ENCODE results near the gene HENMT1.

HENMT1 gene

GRCh38 chr1:108695535-108695934 is 34.6 kb upstream of the HENMT1 start:
- H2BK120ac ChIP-seq (ENCODE audit: insufficient read depth, low read length, poor library complexity): no peak overlapping the region
- H3K79me2 ChIP-seq (ENCODE audit: control insufficient read depth, insufficient read depth, low read length, poor library complexity): peaks cover 15% of the 10 kb centered on the region
- no peak overlapping the region for H3K4me2 ChIP-seq (ENCODE audit: low read length)
- peaks cover 11% of the 10 kb centered on the region for H3K79me1 ChIP-seq (ENCODE audit: low read length)
- no CpG with 5 or more reads among the region's 5 CpGs for WGBS (ENCODE audit: extremely low coverage, insufficient coverage, insufficient read length)
- H3K4me3 ChIP-seq (ENCODE audit: low read depth, low read length): no peak overlapping the region
- no peak overlapping the region for H3K4ac ChIP-seq (ENCODE audit: low read depth, low read length)
- no peak overlapping the region for H4K12ac ChIP-seq (ENCODE audit: low read depth, low read length)
- H2AK5ac ChIP-seq (ENCODE audit: low read length): no peak overlapping the region
- H3K18ac ChIP-seq (ENCODE audit: low read length): no peak overlapping the region
- no peak overlapping the region for H2BK5ac ChIP-seq (ENCODE audit: low read depth, low read length, poor library complexity)
- H3K9me3 ChIP-seq (ENCODE audit: insufficient read depth, low read depth, low read length): no peaks in the 10 kb centered on the region
- no peak overlapping the region for H3K27ac ChIP-seq (ENCODE audit: low read depth, low read length)
- no peak overlapping the region for H2AFZ ChIP-seq (ENCODE audit: insufficient read depth, low read length, poor library complexity)
- no peak overlapping the region for H3K23ac ChIP-seq (ENCODE audit: low read length)
- peaks cover 0 to 2% of the 10 kb centered on the region in 2 experiments for H3K4me1 ChIP-seq (ENCODE audit: control insufficient read depth in 1 of 2, insufficient read depth in 2 of 2, low read length in 2 of 2)
- no peak overlapping the region for H2BK12ac ChIP-seq (ENCODE audit: low read length)
- no peaks in the 10 kb centered on the region for H3K27me3 ChIP-seq (ENCODE audit: insufficient read depth, low read length)
- H3K36me3 ChIP-seq (ENCODE audit: control insufficient read depth in 1 of 2, insufficient read depth in 2 of 2, low read length in 2 of 2): peaks cover 8 to 23% of the 10 kb centered on the region in 2 experiments
- H3K14ac ChIP-seq (ENCODE audit: low read length): no peak overlapping the region
- no peak overlapping the region for H4K91ac ChIP-seq (ENCODE audit: low read depth, low read length)
- no peak overlapping the region for H4K8ac ChIP-seq (ENCODE audit: low read depth, low read length)
- no peak for DNase-seq
- no peak overlapping the region for H3K9ac ChIP-seq (ENCODE audit: low read length)

DNA sequence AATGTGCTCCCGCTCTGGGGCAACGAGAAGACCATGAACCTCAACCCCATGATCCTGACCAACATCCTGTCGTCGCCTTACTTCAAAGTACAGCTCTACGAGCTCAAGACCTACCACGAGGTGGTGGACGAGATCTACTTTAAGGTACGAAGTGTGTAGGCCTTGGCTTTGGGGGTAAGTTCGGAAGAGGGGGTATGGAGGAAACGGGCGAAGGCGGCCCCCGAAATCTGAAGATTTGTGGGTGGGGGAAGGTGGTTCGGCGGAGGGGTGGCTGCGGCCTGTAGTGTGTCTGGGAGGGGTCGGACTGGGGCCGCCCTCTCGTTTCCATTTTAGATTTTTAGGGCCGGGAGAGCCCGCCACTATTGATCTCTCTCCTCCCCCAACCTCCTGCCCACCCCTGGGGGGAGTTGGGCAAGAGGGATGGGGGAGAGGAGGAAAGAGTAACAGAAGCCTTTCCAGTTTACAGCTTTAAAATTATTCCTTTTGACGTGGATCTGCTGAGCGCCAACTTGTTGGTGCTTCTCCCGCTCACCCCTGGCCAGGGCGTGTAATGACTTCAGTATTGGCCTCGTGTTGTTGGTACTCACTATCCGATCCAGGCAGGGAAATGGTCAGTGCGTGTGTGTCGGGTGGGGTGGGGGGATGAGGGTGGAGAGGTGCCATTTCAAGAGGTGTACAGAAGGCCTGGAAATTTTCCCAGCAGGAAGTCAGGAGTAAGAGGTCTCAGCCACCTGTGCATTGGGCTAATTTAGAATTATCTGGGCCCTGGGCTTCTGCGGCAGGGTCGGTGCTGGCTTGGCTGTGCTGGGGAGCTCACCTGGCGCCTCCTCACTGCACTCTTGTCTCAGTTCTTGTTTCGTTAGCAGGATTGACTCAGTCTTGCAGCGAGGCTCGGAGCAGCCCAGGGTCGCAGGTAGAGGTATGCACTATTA is 32.1 kb upstream of the HENMT1 start:
- WGBS (ENCODE audit: extremely low coverage, insufficient coverage, insufficient read length): no CpG with 5 or more reads among the region's 36 CpGs
- Histone ChIP-seq H2BK120ac (ENCODE audit: insufficient read depth, low read length, poor library complexity) (peak overlapping the region; percentile 64), H3K79me2 (ENCODE audit: control insufficient read depth, insufficient read depth, low read length, poor library complexity) (peaks cover 15% of the 10 kb centered on the region), H3K27me3 (ENCODE audit: insufficient read depth, low read length) (no peaks in the 10 kb centered on the region), H3K18ac (ENCODE audit: low read length) (peak overlapping the region; percentile 27), H3K4ac (ENCODE audit: low read depth, low read length) (peak overlapping the region; percentile 58), H3K23ac (ENCODE audit: low read length) (no peak overlapping the region), H2BK5ac (ENCODE audit: low read depth, low read length, poor library complexity) (peak overlapping the region; percentile 95), H3K4me2 (ENCODE audit: low read length) (peak overlapping the region; percentile 62), H4K12ac (ENCODE audit: low read depth, low read length) (peak overlapping the region; percentile 91), H2BK12ac (ENCODE audit: low read length) (no peak overlapping the region), H3K36me3 (ENCODE audit: control insufficient read depth in 1 of 2, insufficient read depth in 2 of 2, low read length in 2 of 2) (peaks cover 5 to 9% of the 10 kb centered on the region in 2 experiments), H3K14ac (ENCODE audit: low read length) (peak overlapping the region; percentile 93), H4K8ac (ENCODE audit: low read depth, low read length) (peak overlapping the region; percentile 98), H3K79me1 (ENCODE audit: low read length) (peaks cover 11% of the 10 kb centered on the region), H4K91ac (ENCODE audit: low read depth, low read length) (peak overlapping the region; percentile 95), H3K9ac (ENCODE audit: low read length) (peak overlapping the region; percentile 96), H3K4me1 (ENCODE audit: control insufficient read depth in 1 of 2, insufficient read depth in 2 of 2, low read length in 2 of 2) (peaks cover 0 to 2% of the 10 kb centered on the region in 2 experiments), H3K4me3 (ENCODE audit: low read depth, low read length) (peak overlapping the region; percentile 87), H3K9me3 (ENCODE audit: insufficient read depth, low read depth, low read length) (no peaks in the 10 kb centered on the region), H2AFZ (ENCODE audit: insufficient read depth, low read length, poor library complexity) (peak overlapping the region; percentile 79), H2AK5ac (ENCODE audit: low read length) (peak overlapping the region; percentile 78), H3K27ac (ENCODE audit: low read depth, low read length) (peak overlapping the region; percentile 99)
- peak; percentile 49 to 63 for DNase-seq

- Histone ChIP-seq H3K27ac (ENCODE audit: low read depth, low read length) (peak within 1 kb of the TSS; percentile 99), H3K36me3 (ENCODE audit: control insufficient read depth in 1 of 2, insufficient read depth in 2 of 2, low read length in 2 of 2) (peaks cover 5 to 6% of the 10 kb centered on the region in 2 experiments), H3K14ac (ENCODE audit: low read length) (peak within 1 kb of the TSS; percentile 93), H3K9me3 (ENCODE audit: insufficient read depth, low read depth, low read length) (no peaks in the 10 kb centered on the region), H2AFZ (ENCODE audit: insufficient read depth, low read length, poor library complexity) (peak within 1 kb of the TSS; percentile 94), H4K8ac (ENCODE audit: low read depth, low read length) (peak within 1 kb of the TSS; percentile 98), H3K4me3 (ENCODE audit: low read depth, low read length) (peak within 1 kb of the TSS; percentile 87), H3K4ac (ENCODE audit: low read depth, low read length) (peak within 1 kb of the TSS; percentile 60), H3K4me2 (ENCODE audit: low read length) (peak within 1 kb of the TSS; percentile 83), H2BK120ac (ENCODE audit: insufficient read depth, low read length, poor library complexity) (peak within 1 kb of the TSS; percentile 67), H3K79me1 (ENCODE audit: low read length) (peaks cover 11% of the 10 kb centered on the region), H2AK5ac (ENCODE audit: low read length) (peak within 1 kb of the TSS; percentile 78), H2BK12ac (ENCODE audit: low read length) (no peak within 1 kb of the TSS), H3K23ac (ENCODE audit: low read length) (no peak within 1 kb of the TSS), H3K9ac (ENCODE audit: low read length) (peak within 1 kb of the TSS; percentile 98), H3K18ac (ENCODE audit: low read length) (peak within 1 kb of the TSS; percentile 98), H3K79me2 (ENCODE audit: control insufficient read depth, insufficient read depth, low read length, poor library complexity) (peaks cover 15% of the 10 kb centered on the region), H2BK5ac (ENCODE audit: low read depth, low read length, poor library complexity) (peak within 1 kb of the TSS; percentile 95), H3K27me3 (ENCODE audit: insufficient read depth, low read length) (no peaks in the 10 kb centered on the region), H4K12ac (ENCODE audit: low read depth, low read length) (peak within 1 kb of the TSS; percentile 91), H4K91ac (ENCODE audit: low read depth, low read length) (peak within 1 kb of the TSS; percentile 95), H3K4me1 (ENCODE audit: control insufficient read depth in 1 of 2, insufficient read depth in 2 of 2, low read length in 2 of 2) (peaks cover 0 to 2% of the 10 kb centered on the region in 2 experiments)
- no CpG with 5 or more reads among the region's 59 CpGs for WGBS (ENCODE audit: extremely low coverage, insufficient coverage, insufficient read length)
- peak; percentile 91 to 94 for DNase-seq
These were observed 31.2 kb upstream of the HENMT1 start, which contains the start of gene PRPF38B for GRCh38 chr1:108691942-108692723. Gene PRPF38B (plus strand): TSS chr1:108692310. CDS start chr1:108692592, 282 bp downstream.

Measured in trophoblast cell (in vitro differentiated cells and primary cell).